ENCODE data around the gene TMUB2.
"Not testable (repeated sequence)": the region's sequence is repeated elsewhere in the genome, so short reads cannot be mapped to it uniquely, and the experiment has no call there.

TMUB2 gene

DNA sequence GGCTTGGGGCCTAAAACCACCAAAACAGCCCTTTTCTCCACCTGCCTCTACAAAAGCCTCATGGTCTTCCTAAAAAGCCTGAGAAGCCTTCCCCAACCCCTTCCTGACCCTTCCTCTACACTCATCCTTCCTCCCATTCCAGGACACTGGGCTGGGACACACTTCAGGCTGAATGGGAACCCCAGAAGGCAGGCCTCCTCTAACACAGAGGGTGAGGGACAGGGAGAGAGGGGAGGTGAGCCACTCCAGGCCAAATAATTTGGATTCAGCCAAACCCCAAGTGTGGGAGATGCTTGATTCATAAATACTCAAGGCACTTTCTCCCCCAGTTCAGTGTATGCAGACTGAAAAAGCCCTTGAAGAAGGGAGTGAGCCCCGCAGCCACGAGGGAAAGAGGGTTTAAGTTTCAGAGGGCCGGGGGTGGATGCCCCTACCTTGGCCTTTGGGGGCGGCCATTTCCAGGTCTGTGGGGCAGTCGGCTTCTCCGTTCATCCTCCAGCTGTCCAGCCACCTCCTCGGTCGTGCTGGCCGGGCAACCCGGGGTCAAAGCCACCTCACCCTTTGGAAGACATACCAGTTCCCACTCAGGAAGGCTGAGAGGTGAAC is 31.1 kb downstream of the TMUB2 start:
- DNase-seq: peak in 1 of 10 donors; percentile 89
- intact Hi-C loops (cut with DNase I): loop anchor here (1.0 to 2.0 kb wide), 3 partner anchors 8 to 109 kb away; no protein-coding TSS in a partner anchor

DNA sequence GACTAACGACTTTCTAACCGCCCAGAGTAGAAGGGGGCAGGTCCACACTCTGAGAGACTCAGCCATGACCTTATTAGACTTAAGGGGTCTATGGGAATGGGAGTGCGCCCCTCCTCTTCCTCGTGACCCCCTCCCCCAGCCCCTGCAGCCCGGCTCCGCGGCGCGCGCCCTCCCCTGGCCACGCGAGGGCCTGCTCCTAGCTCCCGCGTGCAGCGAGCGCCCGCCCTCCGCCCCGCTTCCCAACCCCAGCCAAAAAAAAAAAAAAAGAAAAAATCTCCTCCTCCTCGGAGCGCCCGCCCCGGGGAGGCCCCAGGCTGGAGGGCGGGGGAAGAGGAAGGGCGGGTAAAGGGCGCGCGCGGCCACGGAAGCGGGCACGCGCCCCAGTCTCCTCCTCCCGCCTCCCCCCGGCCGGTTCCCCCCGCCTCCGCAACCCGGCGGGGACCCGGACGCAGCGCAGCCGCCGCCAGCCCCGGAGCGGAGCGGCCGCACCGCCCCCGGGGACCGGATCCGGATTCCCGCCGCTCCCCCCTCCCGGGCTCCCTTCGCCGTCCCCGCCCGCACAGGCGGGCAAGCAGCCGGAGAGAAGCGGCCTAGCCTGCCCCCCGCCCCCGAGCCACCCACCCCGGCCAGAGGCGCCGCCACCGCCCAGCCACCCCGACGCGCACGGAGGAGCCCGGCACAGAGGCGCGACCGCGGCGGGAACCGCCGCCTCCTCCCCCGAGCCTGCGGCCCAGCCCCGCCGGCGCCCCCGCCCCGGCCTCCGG is 31.8 kb downstream of the TMUB2 start:
- peak; percentile 75 to 98 (median 82) for DNase-seq
- intact Hi-C loops (cut with DNase I): loop anchor here (1.0 to 2.0 kb wide), 3 partner anchors 8 to 108 kb away; no protein-coding TSS in a partner anchor

DNA sequence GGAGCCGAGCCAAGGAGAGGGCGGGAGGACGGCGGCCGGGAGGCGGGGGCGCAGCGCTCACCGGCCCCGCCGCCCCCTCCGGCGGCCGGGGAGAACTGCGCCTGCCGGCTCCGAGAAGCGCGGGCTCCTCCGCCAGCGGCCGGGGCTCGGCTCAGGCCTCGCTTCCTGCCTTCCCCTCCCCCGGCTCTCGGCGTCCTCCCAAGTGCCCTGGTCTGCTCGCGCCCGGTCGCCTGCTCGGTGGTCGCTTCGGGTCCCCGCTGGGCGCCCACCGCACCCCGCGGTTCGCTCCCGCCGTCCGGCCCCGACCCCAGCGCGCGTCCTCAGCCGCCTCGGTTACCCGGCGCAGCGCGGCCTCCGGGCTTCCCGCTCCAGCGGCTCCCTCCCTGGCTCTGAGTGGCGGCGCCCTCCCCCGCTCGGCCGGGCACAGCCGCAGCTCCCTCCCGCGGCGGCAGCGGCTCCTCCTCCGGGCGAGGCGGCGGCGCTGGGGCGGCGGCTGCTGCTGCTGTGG is 32.4 kb downstream of the TMUB2 start:
- intact Hi-C loops (cut with DNase I): loop anchor here (2.0 kb wide), 1 partner anchor 108 kb away; no protein-coding TSS in a partner anchor
- peak in 6 of 10 donors; percentile 28 to 91 (median 39) for DNase-seq

DNA sequence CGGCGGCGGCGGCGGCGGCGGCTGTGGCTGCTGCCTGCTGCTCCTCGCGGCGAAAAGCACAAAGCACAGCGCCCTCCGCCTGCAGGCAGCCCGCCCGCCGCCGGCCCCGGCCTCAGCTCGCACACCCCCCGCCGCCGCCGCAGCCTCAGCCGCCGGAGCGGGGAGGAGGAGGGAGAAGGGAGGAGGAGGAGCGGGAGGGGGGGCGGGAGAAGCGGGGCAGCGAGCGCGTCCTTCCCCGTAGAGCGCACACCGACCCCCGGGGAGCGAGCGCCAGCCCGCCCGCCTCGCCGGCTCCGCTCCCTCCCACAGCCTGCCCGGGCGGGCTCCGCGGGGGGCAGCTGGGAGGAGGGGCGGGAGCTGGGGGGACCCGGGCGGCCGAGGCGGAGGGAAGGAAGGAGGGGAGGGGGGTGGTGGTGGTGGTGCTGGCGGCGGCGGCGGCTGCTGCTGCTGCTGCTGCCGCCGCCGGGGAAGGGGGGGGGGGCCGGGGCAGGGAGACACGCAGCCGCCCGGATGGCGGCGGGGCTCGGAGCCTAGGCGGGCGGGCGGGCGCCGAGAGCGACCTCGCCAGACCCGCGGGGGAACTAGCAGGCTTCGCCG is 32.9 kb downstream of the TMUB2 start, which contains the start of gene UBTF:
Gene UBTF (minus strand): TSS at position 60 of the 597 bp plus-strand sequence. CDS start 1,446 bp downstream, outside the sequence.
- peak in 9 of 10 donors; percentile 47 to 95 (median 59) for DNase-seq
- intact Hi-C loops (cut with DNase I): loop anchor here (1.0 to 2.0 kb wide), 2 partner anchors 89 to 107 kb away; partner anchors contain the start of gene RUNDC3A

DNA sequence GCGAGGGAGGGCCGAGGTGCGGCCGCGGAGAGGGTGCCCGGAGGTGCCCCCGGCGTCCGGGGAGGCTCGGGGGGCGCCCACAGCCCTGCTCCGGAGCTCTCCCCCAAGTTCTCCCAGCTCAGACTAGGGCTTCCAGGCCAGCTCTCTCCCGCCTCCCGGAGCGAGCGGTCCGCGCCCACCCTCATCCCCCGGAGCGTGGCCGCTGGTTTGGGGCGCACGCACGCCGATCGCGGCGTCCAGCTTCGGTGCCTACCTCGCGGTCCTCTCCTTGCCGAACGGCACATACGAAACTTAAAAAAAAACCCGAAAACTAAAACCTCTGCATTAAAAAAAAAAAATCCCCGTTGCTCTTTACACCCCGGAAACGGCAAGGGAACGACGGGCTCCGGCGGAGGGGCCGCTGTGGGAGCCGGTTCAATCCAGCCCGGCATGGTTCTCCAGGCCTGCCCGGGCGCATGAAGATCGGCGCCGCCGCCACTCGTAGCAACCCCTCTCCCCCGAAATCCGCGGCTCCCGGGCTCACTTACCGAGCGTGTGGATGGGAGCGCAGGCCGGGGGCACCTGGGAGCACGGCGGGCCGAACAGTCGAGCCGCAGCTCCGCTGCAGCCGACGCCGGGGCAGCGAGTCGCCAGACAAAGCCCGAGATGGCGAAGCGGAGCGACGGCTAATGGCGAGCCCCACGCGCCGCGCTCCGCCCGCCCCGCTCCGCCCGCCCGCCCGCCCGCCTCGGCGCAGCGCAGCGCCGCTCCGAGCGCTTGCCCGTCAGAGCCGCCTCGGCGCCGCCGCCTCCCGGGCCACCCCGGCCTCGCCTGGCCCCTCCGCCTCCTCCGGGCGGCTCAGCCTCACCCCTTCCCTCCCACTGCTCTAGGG is 33.7 kb downstream of the TMUB2 start:
- intact Hi-C loops (cut with DNase I): loop anchor here (1.0 kb wide), 1 partner anchor 88 kb away; the partner anchor contains the start of gene RUNDC3A
- DNase-seq: peak in 8 of 10 donors; percentile 23 to 93 (median 59)

DNA sequence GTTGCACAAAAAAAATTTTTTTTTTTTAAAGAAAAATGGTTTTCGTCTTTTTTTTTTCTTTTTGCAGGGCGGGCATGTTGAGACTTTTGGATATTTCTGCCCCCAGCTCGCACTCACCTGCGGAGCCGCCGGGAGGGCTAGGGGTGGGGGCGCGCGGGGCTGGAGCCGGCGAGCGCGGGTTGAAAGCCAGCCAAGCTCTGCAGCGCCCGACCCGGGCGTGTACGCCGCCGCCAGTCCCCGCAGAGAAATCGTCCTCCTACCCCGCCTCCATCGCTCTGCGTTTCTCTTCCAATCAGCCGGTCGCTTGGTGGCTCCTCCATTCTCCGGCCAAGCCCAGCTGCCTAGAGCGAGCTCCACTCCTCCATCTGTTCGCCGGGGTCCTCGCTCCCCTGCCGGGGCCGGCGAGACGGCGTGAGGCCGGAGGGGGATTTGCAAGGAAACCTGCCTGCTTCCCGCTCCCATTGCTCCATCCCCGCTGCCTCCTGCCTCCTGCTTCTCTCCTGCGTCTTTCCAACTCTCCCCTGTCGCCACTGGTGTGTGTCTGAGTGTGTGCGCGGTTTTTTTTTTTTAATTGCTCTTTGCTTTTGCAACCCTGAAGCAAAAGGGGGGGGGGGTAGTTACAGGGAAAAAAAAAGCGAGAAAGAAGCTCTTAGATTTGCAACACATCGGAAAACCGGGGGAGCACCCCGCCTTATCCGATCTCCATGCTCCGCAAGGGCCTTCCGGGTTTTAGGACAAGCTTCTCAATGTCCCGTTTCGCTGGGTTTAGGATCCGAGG is 34.5 kb downstream of the TMUB2 start:
- intact Hi-C loops (cut with DNase I): no loop called here
- peak; percentile 63 to 96 (median 80) for DNase-seq

DNA sequence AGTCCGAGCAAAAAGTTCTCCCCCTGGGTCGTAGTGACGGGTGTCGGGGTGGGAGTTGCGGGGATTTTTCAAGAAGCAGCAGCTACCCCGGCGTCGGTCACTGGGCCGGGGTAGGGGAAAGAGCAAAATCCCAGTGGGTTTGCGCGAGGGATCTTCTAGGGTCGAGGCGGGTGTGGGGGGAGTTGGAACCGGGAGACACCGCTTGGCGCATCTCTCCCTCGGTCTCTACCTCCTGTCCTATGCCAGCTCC is 35.0 kb downstream of the TMUB2 start:
- DNase-seq: peak in 1 of 10 donors; percentile 26

DNA sequence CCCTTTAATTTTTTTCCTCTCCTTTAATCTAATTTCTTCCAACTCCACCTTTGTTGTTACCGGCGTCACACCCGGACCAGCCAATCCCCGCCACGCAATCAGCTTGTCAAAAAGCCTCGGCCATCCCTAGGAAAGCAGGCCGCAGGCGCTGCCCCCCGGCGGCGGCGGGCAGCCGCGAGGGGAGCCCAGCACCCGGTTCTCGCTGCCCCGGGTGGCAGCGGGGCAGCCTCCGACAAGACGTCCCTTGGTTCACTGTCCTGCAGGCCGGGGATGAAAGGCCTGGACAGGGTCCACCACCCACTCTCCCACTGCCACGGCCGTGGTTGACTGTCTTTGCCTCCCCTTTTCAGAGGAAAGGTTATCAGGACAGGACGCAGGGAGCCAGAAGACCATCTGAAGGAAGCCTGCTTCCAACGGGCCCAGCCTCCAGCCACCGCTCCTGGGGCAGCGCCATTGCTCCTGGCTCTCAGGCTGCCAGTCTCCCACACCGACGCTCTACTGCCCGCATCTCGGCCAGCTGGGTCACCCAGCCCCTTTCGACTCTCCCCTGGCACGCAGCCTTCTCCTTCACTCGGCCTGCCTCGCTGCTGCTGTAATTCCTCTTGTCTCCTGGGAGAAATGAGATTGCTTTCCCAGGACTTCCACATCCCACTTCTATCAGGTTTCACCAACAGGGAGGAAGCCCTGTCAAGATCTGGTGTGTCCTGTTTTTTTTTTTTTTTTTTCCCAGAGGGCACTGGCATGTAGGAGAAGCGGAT is 35.5 kb downstream of the TMUB2 start:
- peak; percentile 77 to 98 (median 88) for DNase-seq
- intact Hi-C loops (cut with DNase I): no loop called here

More for the DNA sequence above, 35.0 kb downstream of the TMUB2 start:
- intact Hi-C loops (cut with DNase I): no loop called here

DNA sequence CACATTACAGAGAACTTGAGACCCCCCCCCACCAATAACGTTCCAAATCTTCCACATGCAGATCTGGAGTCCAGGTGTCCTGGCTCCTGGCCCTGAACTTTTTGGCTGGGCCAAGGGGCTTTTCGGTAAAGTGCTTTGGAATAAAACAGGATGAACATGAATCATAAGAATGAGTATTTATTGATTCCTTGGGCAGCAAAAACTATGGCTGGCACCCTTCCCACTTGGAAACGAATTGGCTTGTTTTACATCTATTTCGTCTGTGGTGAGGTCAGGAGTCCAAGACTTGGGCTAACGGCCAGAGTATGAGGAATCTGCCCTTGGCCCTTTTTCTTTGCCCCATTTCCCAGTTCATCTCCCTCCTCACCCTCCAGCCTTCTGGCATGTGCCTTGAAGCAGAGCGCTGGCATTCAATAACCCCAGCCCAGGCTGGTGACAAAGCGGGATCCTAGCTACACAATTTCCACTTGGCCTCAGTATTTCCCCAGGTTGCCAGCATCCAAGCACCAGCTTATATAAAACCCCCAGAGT is 36.8 kb downstream of the TMUB2 start:
- intact Hi-C loops (cut with DNase I): no loop called here
- DNase-seq: no peak

DNA sequence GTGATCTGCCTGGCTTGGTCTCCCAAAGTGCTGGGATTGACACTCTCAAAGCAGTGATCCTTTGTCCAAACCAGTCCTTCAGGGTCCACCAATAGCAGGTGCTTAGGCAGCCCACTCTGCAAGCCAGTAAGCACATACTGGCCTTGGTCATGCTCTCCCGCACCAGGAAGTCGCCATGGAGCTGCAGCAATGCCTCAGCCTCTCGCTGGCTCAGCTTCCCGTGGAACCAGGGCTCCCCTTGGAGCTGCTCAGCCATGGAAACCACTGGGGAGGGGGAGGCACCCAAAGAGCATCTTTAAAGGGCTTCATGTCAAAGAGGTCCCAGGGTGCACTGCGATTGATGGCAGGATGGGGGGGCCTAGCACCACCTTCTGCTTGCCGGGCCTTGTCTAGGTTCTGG is 42.3 kb downstream of the TMUB2 start:
- no peak for DNase-seq
- intact Hi-C loops (cut with DNase I): no loop called here

DNA sequence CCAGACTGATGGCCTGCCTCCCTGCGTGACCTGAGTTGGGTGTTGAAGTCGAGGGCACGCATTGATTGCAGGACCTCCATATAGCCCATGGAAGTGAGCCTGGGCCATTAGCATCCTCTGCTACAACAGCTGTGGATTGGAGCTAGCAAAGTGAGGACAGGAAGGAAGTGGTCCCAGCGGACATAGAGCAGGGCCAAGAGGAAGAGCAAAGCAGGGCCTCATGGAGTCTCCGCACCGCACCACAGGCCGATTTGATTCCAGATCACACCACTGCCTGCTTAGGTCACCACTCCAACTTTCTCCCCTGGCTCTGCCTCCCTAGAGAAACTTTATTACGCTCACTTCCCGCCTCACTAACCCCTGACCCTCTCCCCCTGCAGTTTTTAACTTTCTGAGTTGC is 43.4 kb downstream of the TMUB2 start:
- intact Hi-C loops (cut with DNase I): no loop called here
- no peak for DNase-seq

DNA sequence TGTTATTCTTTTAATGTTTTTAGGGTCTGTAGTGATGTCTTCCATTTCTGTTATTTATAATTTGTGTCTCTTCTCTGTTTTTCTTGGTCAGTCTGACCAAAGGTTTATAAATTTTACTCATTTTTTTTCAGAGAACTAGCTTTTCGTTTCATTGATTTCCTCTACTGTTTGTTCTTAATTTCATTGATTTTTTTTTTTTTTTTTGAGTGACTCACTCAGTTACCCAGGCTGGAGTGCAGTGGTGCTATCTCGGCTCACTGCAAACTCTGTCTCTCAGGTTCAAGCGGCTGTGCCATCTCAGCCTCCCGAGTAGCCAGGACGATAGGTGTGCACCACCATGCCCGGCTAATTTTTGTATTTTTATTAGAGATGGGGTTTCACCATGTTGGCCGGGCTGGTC is 45.3 kb downstream of the TMUB2 start:
- intact Hi-C loops (cut with DNase I): no loop called here
- DNase-seq: no peak

DNA sequence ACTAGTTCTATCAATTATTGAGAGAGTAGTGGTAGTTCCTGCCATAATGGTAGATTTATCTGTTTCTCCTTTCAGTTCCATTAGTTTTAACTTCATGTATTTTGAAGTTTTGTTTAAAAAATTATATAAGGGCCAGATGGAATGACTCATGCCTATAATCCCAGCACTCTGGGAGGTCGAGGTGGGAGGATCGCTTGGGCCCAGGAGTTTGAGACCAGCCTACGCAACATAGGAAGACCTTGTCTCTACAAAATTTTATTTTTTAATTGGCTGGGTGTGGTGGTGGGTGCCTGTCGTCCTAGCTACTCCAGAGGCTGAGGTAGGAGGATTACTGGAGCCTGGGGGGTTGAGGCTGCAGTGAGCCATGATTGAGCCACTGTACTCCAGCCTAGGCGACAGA is 46.8 kb downstream of the TMUB2 start:
- intact Hi-C loops (cut with DNase I): no loop called here
- no peak for DNase-seq

DNA sequence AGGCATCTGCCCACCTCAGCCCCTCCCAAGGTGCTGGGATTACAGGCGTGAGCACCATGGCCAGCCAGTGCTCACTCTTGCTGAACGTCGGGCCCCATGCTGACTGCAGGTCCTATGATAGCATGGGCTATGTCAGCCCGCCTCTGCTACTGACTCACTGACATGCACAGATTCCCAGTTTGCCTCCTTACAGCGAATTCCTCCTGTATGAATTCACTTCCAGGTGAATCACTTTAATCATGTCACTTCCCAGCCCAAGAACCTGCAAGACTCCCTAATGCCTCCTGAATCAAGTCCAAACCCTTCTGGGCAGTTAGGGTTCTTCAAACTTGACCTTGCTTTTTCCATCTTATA is 48.8 kb downstream of the TMUB2 start:
- intact Hi-C loops (cut with DNase I): no loop called here
- no peak for DNase-seq

DNA sequence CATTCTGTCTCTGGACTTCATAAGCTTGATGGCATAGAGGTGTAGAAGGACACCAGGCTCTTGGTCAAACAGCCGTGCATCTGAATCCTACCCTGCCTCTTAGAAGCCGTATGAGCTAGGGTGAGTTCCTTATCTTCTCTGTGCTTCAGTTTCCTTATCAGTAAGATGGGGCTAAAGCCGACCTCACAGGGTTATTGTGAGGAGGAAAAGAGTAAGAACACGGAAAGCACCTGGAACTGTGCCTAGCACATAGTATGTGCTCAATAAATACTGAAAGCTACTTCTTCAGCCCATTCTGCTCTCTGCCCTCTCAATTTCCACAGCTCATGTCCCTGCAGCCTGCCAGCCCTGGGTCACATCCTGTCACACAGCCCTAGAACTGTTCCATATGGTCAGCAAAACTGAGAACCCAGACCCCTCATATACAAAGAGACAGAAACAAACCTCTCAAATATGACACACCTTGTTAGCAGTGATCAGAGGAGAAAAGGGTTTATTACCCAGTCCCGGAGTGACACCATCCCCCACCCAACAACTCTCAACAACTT is 49.7 kb downstream of the TMUB2 start:
- intact Hi-C loops (cut with DNase I): no loop called here

DNA sequence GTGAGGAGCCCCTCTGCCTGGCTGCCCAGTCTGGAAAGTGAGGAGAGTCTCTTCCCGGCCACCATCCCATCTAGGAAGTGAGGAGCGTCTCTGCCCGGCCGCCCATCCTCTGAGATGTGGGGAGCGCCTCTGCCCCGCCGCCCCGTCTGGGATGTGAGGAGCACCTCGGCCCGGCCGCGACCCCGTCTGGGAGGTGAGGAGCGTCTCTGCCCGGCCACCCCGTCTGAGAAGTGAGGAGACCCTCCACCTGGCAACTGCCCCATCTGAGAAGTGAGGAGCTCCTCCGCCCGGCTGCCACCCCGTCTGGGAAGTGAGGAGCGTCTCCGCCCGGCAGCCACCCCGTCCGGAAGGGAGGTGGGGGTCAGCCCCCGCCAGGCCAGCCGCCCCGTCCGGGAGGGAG is 51.1 kb downstream of the TMUB2 start:
- intact Hi-C loops (cut with DNase I); DNase-seq: not testable (repeated sequence)

More for the DNA sequence above, 49.7 kb downstream of the TMUB2 start:
- DNase-seq: no peak

DNA sequence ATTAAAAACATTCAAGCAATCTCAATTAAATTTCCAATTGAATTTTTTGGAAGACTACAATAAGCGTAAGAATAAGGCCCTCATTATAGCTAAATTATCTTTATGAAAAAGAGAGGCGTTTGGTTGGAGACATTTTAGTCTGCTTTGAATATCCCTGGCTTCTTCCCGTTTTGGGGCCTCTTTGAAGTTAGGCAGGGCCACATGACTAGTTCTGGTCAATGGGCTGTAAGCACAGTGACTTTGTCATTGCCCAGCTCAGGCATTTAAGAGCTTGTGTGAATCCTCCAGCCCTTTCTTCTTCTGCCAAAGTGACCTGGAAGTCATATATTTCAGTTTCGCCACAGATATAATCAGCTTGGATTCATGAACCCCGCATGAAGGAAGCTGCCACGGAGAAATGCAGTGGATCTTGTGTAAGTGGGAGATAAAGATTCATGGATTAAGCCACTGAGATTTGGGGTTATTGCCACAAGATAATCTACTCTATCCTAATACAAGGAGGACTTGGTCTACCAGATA is 54.4 kb downstream of the TMUB2 start:
- intact Hi-C loops (cut with DNase I): loop anchor here (5.0 kb wide), 1 partner anchor 201 kb away; no protein-coding TSS in a partner anchor
- DNase-seq: no peak
